Nephron progenitor cell (in vitro differentiated cells): Measurements from ENCODE around the gene CDH4.

Source experiments
- DNase-seq: peaks from one replicate; pipeline ENCODE4 v3.0.0; 2021
- H3K27ac Mint-ChIP-seq: 2 replicates; pipeline ENCODE4 v1.8.0; 2021; ENCODE audit warnings: mild to moderate bottlenecking, moderate library complexity, mixed read lengths
- H3K27me3 Mint-ChIP-seq: 2 replicates; pipeline ENCODE4 v1.8.0; 2021; ENCODE audit warnings: mild to moderate bottlenecking, low read depth, mixed read lengths; ENCODE audit not compliant: poor library complexity
- H3K36me3 Mint-ChIP-seq: 2 replicates; pipeline ENCODE4 v1.8.0; 2021; ENCODE audit warnings: low read depth, mixed read lengths
- H3K4me1 Mint-ChIP-seq: 2 replicates; pipeline ENCODE4 v1.8.0; 2021; ENCODE audit warnings: mixed read lengths
- H3K4me3 Mint-ChIP-seq: 2 replicates; pipeline ENCODE4 v1.8.0; 2021; ENCODE audit warnings: mild to moderate bottlenecking, moderate library complexity, mixed read lengths
- H3K9me3 Mint-ChIP-seq: 2 replicates; pipeline ENCODE4 v1.8.0; 2021; ENCODE audit warnings: mild to moderate bottlenecking, moderate library complexity, mixed read lengths
- CTCF ChIP-seq: fragments of 200-600 bp; sonication (generic); IDR thresholded peaks from 2 replicates; pipeline ENCODE4 v1.5.0; 2021; ENCODE audit warnings: antibody characterized with exemption

CDH4 gene

DNA sequence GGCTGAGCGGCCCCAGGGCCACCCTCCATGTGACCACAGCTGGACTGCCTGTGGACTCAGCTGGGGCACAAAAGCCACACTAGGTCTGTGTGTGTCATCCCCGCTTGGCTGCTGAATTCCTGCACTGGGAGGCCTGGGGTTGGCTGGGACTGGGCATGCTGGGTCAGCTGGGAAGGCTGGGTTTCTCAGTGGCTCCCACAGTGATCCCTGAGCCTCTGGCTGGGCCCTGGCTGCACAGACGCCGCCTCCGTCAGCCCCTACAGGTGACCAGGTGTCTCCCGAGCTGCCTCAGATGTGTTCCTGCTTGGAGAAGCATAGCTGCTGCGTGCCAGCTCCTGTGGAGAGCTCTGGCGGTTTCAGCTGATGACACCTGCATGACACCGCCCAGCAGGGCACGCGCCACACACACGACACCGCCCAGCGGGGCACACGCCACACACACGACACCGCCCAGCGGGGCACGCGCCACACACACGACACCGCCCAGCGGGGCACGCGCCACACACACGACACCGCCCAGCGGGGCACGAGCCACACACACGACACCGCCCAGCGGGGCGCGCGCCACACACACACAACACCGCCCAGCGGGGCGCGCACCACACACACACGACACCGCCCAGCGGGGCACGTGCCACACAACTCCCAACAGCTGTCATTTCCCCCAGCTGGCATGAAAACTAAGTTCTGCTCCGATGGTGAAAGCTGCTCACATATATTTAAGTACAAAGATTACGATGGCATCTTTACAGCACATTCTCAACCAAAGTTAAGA lies 724.8 kb downstream of the CDH4 start:
- no peaks in the 10 kb centered on the region for H3K27me3 Mint-ChIP-seq
- no peak for DNase-seq
- H3K4me1 Mint-ChIP-seq = peaks cover 40% of the 10 kb centered on the region
- H3K36me3 Mint-ChIP-seq = peaks cover 32% of the 10 kb centered on the region
- no peak overlapping the region for H3K4me3 Mint-ChIP-seq
- H3K9me3 Mint-ChIP-seq = no peaks in the 10 kb centered on the region
- TF ChIP-seq CTCF = no peak
- peak overlapping the region; percentile 77 for H3K27ac Mint-ChIP-seq

DNA sequence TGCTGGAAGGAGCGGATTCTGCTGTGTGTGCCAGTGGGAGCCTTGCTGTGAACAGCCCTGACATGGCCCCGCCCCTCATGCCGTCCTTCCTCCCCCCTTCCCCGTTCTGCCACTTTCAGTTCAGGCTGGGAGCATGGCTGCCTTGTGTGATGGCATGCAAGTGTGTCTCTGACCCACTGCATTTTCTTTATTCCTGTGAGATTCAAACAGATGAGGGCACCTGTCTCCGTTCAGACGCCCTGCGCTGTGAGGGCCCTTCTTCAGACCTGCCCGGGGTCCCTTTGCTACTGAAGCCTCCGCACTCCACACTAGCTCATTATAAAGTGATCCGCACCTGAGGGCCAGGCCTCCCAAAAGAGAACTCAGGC lies 725.3 kb downstream of the CDH4 start:
- no peak overlapping the region for H3K4me3 Mint-ChIP-seq
- DNase-seq = no peak
- no peaks in the 10 kb centered on the region for H3K9me3 Mint-ChIP-seq
- TF ChIP-seq CTCF = no peak
- H3K27me3 Mint-ChIP-seq = no peaks in the 10 kb centered on the region
- H3K4me1 Mint-ChIP-seq = peaks cover 40% of the 10 kb centered on the region
- peak overlapping the region; percentile 77 for H3K27ac Mint-ChIP-seq
- peaks cover 26% of the 10 kb centered on the region for H3K36me3 Mint-ChIP-seq

- Mint-ChIP-seq H3K36me3 (peaks cover 22% of the 10 kb centered on the region), H3K9me3 (no peaks in the 10 kb centered on the region), H3K27me3 (no peaks in the 10 kb centered on the region), H3K27ac (no peak overlapping the region), H3K4me1 (peaks cover 40% of the 10 kb centered on the region), H3K4me3 (no peak overlapping the region)
- no peak for TF ChIP-seq CTCF
- DNase-seq = no peak
Measured at GRCh38 chr20:61978491-61978890, 726.4 kb downstream of the CDH4 start.

DNA sequence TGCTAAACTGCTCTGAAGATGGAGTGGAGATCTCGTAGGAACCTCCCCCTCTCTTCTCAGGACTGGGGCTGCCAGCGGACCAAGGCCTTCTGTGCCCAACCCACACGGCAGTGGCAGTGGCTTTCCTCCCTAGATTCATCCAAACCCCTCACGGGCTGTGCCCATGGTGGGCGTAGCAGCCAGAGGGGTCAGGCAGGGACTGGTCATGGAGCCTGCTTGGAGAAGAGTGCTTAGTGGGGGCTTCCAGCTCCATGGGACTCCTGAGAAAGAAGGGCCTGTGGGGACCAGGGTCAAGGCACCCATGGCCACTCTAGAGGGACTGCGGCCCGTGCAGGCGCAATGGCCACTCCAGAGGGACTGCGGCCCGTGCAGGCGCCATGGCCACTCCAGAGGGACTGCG lies 727.0 kb downstream of the CDH4 start:
- H3K4me1 Mint-ChIP-seq = peaks cover 44% of the 10 kb centered on the region
- no peak overlapping the region for H3K4me3 Mint-ChIP-seq
- no peak overlapping the region for H3K27ac Mint-ChIP-seq
- H3K27me3 Mint-ChIP-seq = no peaks in the 10 kb centered on the region
- H3K9me3 Mint-ChIP-seq = no peaks in the 10 kb centered on the region
- DNase-seq = no peak
- peaks cover 23% of the 10 kb centered on the region for H3K36me3 Mint-ChIP-seq
- TF ChIP-seq CTCF = no peak

DNA sequence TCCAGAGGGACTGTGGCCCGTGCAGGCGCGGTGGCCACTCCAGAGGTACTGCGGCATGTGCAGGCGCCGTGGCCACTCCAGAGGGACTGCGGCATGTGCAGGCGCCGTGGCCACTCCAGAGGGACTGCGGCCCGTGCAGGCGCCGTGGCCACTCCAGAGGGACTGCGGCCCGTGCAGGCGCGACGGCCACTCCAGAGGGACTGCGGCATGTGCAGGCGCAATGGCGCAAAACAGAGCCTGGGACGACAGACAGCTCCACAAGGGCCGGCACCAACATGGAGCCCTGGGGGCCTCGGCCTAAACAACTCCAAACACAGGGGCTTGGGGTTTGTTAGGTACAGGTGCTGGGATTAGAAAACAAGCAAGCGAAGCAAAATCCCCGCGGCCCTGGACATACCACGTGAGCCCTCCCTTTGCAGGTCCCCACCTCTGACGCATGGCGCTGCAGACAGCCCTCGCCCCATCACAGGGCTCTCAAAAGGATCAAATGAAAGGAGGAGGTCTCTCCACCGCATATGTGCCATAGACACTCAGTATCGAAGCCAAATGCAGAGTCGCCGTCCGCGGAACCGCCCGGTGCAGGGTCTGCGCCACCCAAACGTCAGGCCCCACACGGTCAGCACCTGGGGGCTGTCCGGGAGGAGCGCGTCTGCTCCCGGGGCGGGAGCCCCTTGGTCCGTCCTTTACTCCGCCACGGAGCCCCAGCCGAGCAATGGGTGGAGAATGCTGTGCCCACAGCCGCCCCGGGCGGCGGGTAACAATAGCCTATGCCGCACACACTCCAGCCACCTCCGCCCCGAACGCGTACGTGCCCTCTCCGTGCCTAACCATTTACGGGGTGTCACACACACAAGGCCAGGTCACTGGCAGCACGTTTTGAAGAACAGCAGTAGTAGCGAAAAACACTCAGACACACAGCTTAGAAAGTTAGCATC lies 727.9 kb downstream of the CDH4 start:
- no peak overlapping the region for H3K27ac Mint-ChIP-seq
- no peak for TF ChIP-seq CTCF
- H3K4me3 Mint-ChIP-seq = no peak overlapping the region
- H3K4me1 Mint-ChIP-seq = peaks cover 37% of the 10 kb centered on the region
- no peaks in the 10 kb centered on the region for H3K27me3 Mint-ChIP-seq
- peaks cover 25% of the 10 kb centered on the region for H3K36me3 Mint-ChIP-seq
- no peak for DNase-seq
- no peaks in the 10 kb centered on the region for H3K9me3 Mint-ChIP-seq
